ENCODE results near the gene LY6G5C. TPM values are rescaled to one million over a fixed set of nuclear protein-coding genes. Genes with fewer than 3 reads are reported as not detected.

The LY6G5C gene
- total and polyA plus RNA-seq, 12 donors: 0.39 to 3.6 (median 1.9) TPM; not detected in 1

DNA sequence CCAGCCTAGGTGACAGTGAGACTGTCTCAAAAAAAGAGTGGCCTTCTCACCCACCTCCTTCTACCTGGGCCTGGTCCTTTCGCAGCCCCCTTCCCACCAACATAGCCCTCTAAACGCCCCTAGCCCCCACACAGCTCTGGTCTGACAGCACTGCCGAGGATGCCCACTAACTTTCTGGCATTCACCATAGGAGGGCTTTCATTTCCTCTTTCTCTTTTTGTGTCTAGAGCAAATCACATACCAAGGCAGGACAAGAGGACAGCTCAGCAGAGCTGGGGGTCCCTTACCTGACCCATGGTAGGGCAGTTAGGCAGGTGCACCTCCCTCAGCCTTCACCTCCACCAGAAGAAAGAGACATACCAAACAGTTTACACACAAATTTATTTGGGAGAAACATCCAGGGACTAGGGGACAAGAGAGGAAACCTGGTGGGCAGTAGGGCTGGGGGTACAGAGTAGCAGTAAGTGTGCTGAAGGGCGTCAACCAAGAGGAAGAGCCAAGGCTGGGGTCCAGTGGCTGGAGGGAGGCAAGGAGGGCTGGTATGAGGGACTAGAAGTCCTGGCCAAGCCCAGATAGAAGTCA is 4.5 kb downstream of the LY6G5C start:
- Histone ChIP-seq H3K27me3 (no peaks in the 10 kb centered on the region), H3K27ac (no peak overlapping the region), H3K36me3 (replicated peaks in 1 of 2) (peaks cover 0 to 23% of the 10 kb centered on the region in 2 donors), H3K4me1 (replicated peaks in 1 of 2) (peaks cover 9 to 10% of the 10 kb centered on the region in 2 donors), H3K9me3 (replicated peaks in 1 of 3) (no peaks in the 10 kb centered on the region), H3K4me3 (no peak overlapping the region)
- no peak for DNase-seq
- intact Hi-C loops (cut with DNase I): no loop called here
- WGBS, 4 donors: 73 to 78% (median 76%) methylated on average over 4 of the region's 4 CpGs
- TF ChIP-seq, protein P1, sequence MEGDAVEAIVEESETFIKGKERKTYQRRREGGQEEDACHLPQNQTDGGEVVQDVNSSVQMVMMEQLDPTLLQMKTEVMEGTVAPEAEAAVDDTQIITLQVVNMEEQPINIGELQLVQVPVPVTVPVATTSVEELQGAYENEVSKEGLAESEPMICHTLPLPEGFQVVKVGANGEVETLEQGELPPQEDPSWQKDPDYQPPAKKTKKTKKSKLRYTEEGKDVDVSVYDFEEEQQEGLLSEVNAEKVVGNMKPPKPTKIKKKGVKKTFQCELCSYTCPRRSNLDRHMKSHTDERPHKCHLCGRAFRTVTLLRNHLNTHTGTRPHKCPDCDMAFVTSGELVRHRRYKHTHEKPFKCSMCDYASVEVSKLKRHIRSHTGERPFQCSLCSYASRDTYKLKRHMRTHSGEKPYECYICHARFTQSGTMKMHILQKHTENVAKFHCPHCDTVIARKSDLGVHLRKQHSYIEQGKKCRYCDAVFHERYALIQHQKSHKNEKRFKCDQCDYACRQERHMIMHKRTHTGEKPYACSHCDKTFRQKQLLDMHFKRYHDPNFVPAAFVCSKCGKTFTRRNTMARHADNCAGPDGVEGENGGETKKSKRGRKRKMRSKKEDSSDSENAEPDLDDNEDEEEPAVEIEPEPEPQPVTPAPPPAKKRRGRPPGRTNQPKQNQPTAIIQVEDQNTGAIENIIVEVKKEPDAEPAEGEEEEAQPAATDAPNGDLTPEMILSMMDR (IDR thresholded peaks at IDR 0.05): no peak
- TF ChIP-seq POLR2A (IDR thresholded peaks at IDR 0.05): no peak

DNA sequence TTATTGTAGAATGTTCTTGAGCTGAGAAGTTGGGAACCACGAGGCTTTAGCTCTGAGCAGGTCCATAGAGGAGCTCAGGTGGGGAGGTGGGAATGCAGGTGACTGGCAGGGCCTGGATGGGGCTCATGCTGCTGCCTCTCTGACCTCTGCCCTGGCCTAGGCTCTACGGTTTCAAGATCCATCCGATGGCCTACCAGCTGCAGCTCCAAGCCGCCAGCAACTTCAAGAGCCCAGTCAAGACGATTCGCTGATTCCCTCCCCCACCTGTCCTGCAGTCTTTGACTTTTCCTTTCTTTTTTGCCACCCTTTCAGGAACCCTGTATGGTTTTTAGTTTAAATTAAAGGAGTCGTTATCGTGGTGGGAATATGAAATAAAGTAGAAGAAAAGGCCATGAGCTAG is 11.2 kb downstream of the LY6G5C start, which contains the start of gene LY6G5B:
Gene LY6G5B (plus strand): TSS at position 301 of the 400 bp plus-strand sequence. CDS start 975 bp downstream, outside the sequence.
- TF ChIP-seq, protein P1 (IDR thresholded peaks at IDR 0.05): no peak
- TF ChIP-seq POLR2A (IDR thresholded peaks at IDR 0.05): no peak
- intact Hi-C loops (cut with DNase I): no loop called here
- Histone ChIP-seq H3K36me3 (replicated peaks in 1 of 2) (peaks cover 0 to 70% of the 10 kb centered on the region in 2 donors), H3K4me1 (replicated peaks in 1 of 2) (peaks cover 0 to 20% of the 10 kb centered on the region in 2 donors), H3K4me3 (no peak within 1 kb of the TSS), H3K27ac (no peak within 1 kb of the TSS), H3K9me3 (replicated peaks in 1 of 3) (no peaks in the 10 kb centered on the region), H3K27me3 (no peaks in the 10 kb centered on the region)
- DNase-seq: no peak
- WGBS, 4 donors: 83% methylated on average over 8 of the region's 8 CpGs

DNA sequence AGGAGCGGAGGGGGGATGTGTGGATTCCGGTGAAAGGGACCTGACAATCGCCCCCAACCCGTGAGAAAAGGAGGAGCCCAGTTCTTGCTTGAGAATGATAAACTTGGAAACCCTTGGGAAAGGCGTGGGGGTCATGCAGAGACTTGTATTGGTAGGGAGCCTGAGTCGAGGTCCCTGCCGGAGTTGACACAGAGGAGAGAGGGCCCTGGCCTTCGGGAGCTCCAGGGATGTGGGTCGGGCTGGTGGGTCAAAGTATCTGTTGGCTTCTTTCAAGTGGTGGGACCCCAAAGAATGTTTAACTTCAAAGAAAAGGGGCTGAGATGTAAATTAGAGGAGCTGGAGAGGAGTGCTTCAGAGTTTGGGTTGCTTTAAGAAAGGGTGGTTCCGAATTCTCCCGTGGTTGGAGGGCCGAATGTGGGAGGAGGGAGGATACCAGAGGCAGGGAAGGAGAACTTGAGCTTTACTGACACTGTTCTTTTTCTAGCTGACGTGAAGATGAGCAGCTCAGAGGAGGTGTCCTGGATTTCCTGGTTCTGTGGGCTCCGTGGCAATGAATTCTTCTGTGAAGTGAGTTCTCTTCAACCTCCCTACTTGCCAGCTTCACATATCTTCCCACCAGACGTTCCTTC is 14.4 kb downstream of the LY6G5C start:
- H3K27me3 ChIP-seq: no peaks in the 10 kb centered on the region
- peaks cover 7 to 38% of the 10 kb centered on the region in 2 donors for H3K4me1 ChIP-seq (replicated peaks in 1 of 2)
- H3K36me3 ChIP-seq (replicated peaks in 1 of 2): peaks cover 0 to 55% of the 10 kb centered on the region in 2 donors
- TF ChIP-seq POLR2A (IDR thresholded peaks at IDR 0.05): no peak
- TF ChIP-seq, protein P1 (IDR thresholded peaks at IDR 0.05): no peak
- WGBS, 4 donors: 2 to 4% (median 3%) methylated on average over 14 to 15 of the region's 15 CpGs
- H3K4me3 ChIP-seq: peak overlapping the region; percentile 69 to 95 (median 88)
- peak overlapping the region; percentile 82 to 96 (median 89) for H3K27ac ChIP-seq
- intact Hi-C loops (cut with DNase I): no loop called here
- DNase-seq: no peak
- no peaks in the 10 kb centered on the region for H3K9me3 ChIP-seq (replicated peaks in 1 of 3)

DNA sequence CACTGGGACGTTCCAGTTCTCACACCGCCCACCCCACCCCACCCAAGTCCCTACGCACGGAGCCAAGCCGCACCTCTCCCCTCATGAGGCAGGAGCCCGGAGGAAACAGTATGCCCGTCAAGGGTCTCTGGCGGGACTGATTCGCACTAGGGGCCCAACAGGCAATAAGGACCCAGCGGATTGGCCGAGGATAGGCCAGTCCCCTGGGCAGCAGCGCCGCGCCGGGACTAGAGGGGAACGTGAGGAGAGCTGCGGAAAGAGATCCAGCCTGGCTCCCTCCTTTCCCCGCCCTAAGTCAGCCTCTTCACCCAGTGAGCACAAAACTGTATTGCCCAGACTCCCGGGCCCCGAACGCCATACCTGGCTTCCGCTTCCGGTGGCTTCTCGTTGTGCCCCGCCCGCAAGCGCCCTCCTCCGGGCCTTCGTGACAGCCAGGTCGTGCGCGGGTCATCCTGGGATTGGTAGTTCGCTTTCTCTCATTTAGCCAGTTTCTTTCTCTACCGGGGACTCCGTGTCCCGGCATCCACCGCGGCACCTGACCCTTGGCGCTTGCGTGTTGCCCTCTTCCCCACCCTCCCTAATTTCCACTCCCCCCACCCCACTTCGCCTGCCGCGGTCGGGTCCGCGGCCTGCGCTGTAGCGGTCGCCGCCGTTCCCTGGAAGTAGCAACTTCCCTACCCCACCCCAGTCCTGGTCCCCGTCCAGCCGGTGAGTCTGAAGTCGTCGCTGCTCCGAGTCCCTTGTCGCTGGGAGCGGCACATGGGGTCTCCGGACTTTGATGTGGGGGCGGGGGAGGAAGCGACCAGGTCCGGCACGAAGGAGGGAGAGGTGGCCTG is 15.1 kb downstream of the LY6G5C start, which contains the start of gene CSNK2B:
Gene CSNK2B (plus strand): TSS at position 580 of the 836 bp plus-strand sequence. CDS start 752 bp downstream, outside the sequence.
- H3K4me1 ChIP-seq (replicated peaks in 1 of 2): peaks cover 7 to 45% of the 10 kb centered on the region in 2 donors

More for the DNA sequence above, 15.1 kb downstream of the LY6G5C start, which contains the start of gene CSNK2B:
- Histone ChIP-seq H3K36me3 (replicated peaks in 1 of 2) (peaks cover 0 to 48% of the 10 kb centered on the region in 2 donors), H3K9me3 (replicated peaks in 1 of 3) (no peaks in the 10 kb centered on the region), H3K27me3 (no peaks in the 10 kb centered on the region), H3K4me3 (peak within 1 kb of the TSS; percentile 69 to 95 (median 88)), H3K27ac (peak within 1 kb of the TSS; percentile 83 to 96 (median 89))
- TF ChIP-seq, protein P1 (IDR thresholded peaks at IDR 0.05): no peak
- TF ChIP-seq POLR2A (IDR thresholded peaks at IDR 0.05): peak; percentile 40 to 83
- DNase-seq: peak; percentile 96 to 99 (median 98)
- intact Hi-C loops (cut with DNase I): no loop called here
- WGBS, 4 donors: 0% methylated on average over 18 to 63 of the region's 63 CpGs

Data from adrenal gland (tissue), 12 donors.